HCT116 (cell line): ENCODE results near the gene FAM76B. TPM values are rescaled to one million over a fixed set of nuclear protein-coding genes. Genes with fewer than 3 reads are reported as not detected.

ENCODE experiments used
- ATAC-seq: fragments of 200-7000 bp; cut with Tn5 transposase; 2 replicates; pipeline ENCODE4 v1.9.1; 2020; ENCODE audit warnings: mild to moderate bottlenecking, moderate library complexity
- BruUV-seq: library from RNA; stranded (reverse); fragments of 400-500 nt; replicated peaks from 2 replicates; lab custom pipeline; 2021; lab: Mats Ljungman, UMichigan
- CTCF ChIA-PET: fragments of 300-600 bp; sonication (Branson Sonifier 250); formaldehyde crosslinking; loops from one replicate; lab custom pipeline; 2021; ENCODE audit warnings: antibody characterized with exemption; lab: Charles Lee
- POLR2A ChIA-PET: fragments of 300-600, 350-600 bp; sonication (Branson Sonifier 250); formaldehyde crosslinking; loops from one replicate; lab custom pipeline; 2021; ENCODE audit warnings: antibody characterized with exemption; lab: Charles Lee
- RAD21 ChIA-PET, 2 experiments: fragments of 300-600 bp; sonication (Branson Sonifier 250); formaldehyde crosslinking; loops; one replicate each; lab custom pipeline; 2023; ENCODE audit warnings: low total read pairs in 2 of 2; ENCODE audit not compliant: uncharacterized antibody in 2 of 2, unreplicated experiment in 2 of 2, low non-redundant PET in 1 of 2; lab: Charles Lee
- DNase-seq: peaks from one replicate; pipeline ENCODE4 v3.0.0-alpha.2; 2010; ENCODE audit warnings: low read depth, low spot score
- H2AFZ ChIP-seq: fragments of 200-600 bp; shearing (Covaris generic), sonication (generic); 2 replicates; pipeline ENCODE4 v1.6.1; 2017; ENCODE audit warnings: low read depth, mixed run types, mixed read lengths, antibody characterized with exemption, low read length; ENCODE audit not compliant: poor library complexity, severe bottlenecking
- H3K27ac ChIP-seq: 2 replicates; pipeline ENCODE4 v1.5.1; 2012; ENCODE audit warnings: low read depth, low read length
- H3K27me3 ChIP-seq: fragments of 200-600 bp; sonication (generic); 2 replicates; pipeline ENCODE4 v1.6.1; 2016; ENCODE audit warnings: mixed run types, low read length, mixed read lengths; ENCODE audit not compliant: insufficient read depth
- H3K36me3 ChIP-seq, 2 experiments: fragments of 200-500 bp in 1 of 2; fragments of 200-600 bp in 1 of 2; sonication (Bioruptor generic) in 1 of 2; sonication (generic) in 1 of 2; 2 replicates each; pipeline versions ENCODE4 v1.5.1 to v1.6.1; 2014 to 2016; ENCODE audit warnings: low read length in 2 of 2, inconsistent platforms in 1 of 2, mixed read lengths in 1 of 2, mixed run types in 1 of 2; ENCODE audit not compliant: insufficient read depth in 2 of 2, control insufficient read depth in 1 of 2
- H3K4me1 ChIP-seq, 2 experiments: fragments of 200-600 bp in 1 of 2; sonication (generic) in 1 of 2; 2 replicates each; pipeline versions ENCODE4 v1.5.1 to v1.6.1; 2012 to 2017; ENCODE audit warnings: low read length in 2 of 2, inconsistent platforms in 1 of 2, mild to moderate bottlenecking in 1 of 2, mixed read lengths in 1 of 2, mixed run types in 1 of 2, moderate library complexity in 1 of 2; ENCODE audit not compliant: insufficient read depth in 2 of 2, control insufficient read depth in 1 of 2
- H3K4me2 ChIP-seq: fragments of 200-600 bp; sonication (generic); 2 replicates; pipeline ENCODE4 v1.6.1; 2017; ENCODE audit warnings: mixed run types, low read length, mixed read lengths
- H3K4me3 ChIP-seq, 2 experiments: fragments of 200-600 bp in 1 of 2; sonication (generic) in 1 of 2; replicated peaks in 1 of 2; 2 replicates each; pipeline ENCODE4 v1.5.1; 2011 to 2016; ENCODE audit warnings: low read length in 2 of 2, control low read depth in 1 of 2, low read depth in 1 of 2, mild to moderate bottlenecking in 1 of 2, mixed read lengths in 1 of 2, mixed run types in 1 of 2
- H3K79me2 ChIP-seq: fragments of 200-600 bp; sonication (generic); 2 replicates; pipeline ENCODE4 v1.6.1; 2017; ENCODE audit warnings: mild to moderate bottlenecking, mixed run types, low read length, moderate library complexity, mixed read lengths; ENCODE audit not compliant: insufficient read depth
- H3K9ac ChIP-seq: fragments of 200-600 bp; sonication (generic); 2 replicates; pipeline ENCODE4 v1.6.1; 2016; ENCODE audit warnings: low read length, mixed read lengths
- H3K9me2 ChIP-seq: fragments of 200-600 bp; sonication (generic), shearing (Covaris generic); 2 replicates; pipeline ENCODE4 v1.6.1; 2017; ENCODE audit warnings: mixed run types, mild to moderate bottlenecking, moderate library complexity; ENCODE audit not compliant: insufficient read depth
- H3K9me3 ChIP-seq, 2 experiments: fragments of 200-500 bp in 1 of 2; fragments of 200-600 bp in 1 of 2; sonication (Bioruptor generic) in 1 of 2; sonication (generic) in 1 of 2; 2 replicates each; pipeline ENCODE4 v1.6.1; 2014 to 2017; ENCODE audit warnings: low read length in 2 of 2, mixed read lengths in 2 of 2, inconsistent platforms in 1 of 2, low read depth in 1 of 2, mild to moderate bottlenecking in 1 of 2, mixed run types in 1 of 2, moderate library complexity in 1 of 2; ENCODE audit not compliant: control insufficient read depth in 1 of 2, insufficient read depth in 1 of 2
- H4K20me1 ChIP-seq: fragments of 200-600 bp; sonication (generic), shearing (Covaris generic); 2 replicates; pipeline ENCODE4 v1.6.1; 2017; ENCODE audit warnings: mixed run types, mild to moderate bottlenecking, moderate library complexity; ENCODE audit not compliant: insufficient read depth
- ATF3 ChIP-seq: IDR thresholded peaks from 2 replicates; pipeline ENCODE4 v1.6.1; 2012
- CBX3 ChIP-seq: IDR thresholded peaks from 2 replicates; pipeline ENCODE4 v1.6.1; 2012; ENCODE audit warnings: low read depth
- CEBPB ChIP-seq: IDR thresholded peaks from 2 replicates; pipeline ENCODE4 v1.6.1; 2012; ENCODE audit warnings: low read depth
- EGR1 ChIP-seq: IDR thresholded peaks from 2 replicates; pipeline ENCODE4 v1.6.1; 2012; ENCODE audit warnings: low read depth
- ELF1 ChIP-seq: IDR thresholded peaks from 2 replicates; pipeline ENCODE4 v1.6.1; 2012; ENCODE audit warnings: low read depth, borderline replicate concordance
- EZH2phosphoT487 ChIP-seq: fragments of 200-600 bp; IDR thresholded peaks from 2 replicates; pipeline ENCODE4 v1.6.1; 2018; ENCODE audit warnings: antibody characterized with exemption, borderline replicate concordance
- JUND ChIP-seq: IDR thresholded peaks from 2 replicates; pipeline ENCODE4 v1.6.1; 2012
- POLR2A ChIP-seq: IDR thresholded peaks from 2 replicates; pipeline ENCODE4 v1.7.0; 2011; ENCODE audit warnings: borderline replicate concordance; ENCODE audit not compliant: insufficient read depth, insufficient read length; ENCODE audit errors: extremely low read depth
- POLR2AphosphoS5 ChIP-seq: IDR thresholded peaks from 2 replicates; pipeline ENCODE4 v1.6.1; 2011; ENCODE audit warnings: mild to moderate bottlenecking, low read depth, low read length, moderate library complexity
- RAD21 ChIP-seq: IDR thresholded peaks from 2 replicates; pipeline ENCODE4 v1.6.1; 2012; ENCODE audit warnings: low read depth, mild to moderate bottlenecking
- SP1 ChIP-seq: IDR thresholded peaks from 2 replicates; pipeline ENCODE4 v1.6.1; 2012; ENCODE audit warnings: low read depth
- YY1 ChIP-seq: IDR thresholded peaks from 2 replicates; pipeline ENCODE4 v1.6.1; 2011; ENCODE audit warnings: low read length, low read depth, moderate library complexity, mild to moderate bottlenecking; ENCODE audit not compliant: insufficient replicate concordance; ENCODE audit errors: extremely low read depth
- ZFX ChIP-seq: fragments of 450-650 bp; IDR thresholded peaks from 2 replicates; pipeline ENCODE4 v1.6.1; 2017
- ZNF274 ChIP-seq: fragments of 200-500 bp; sonication (Bioruptor generic); IDR thresholded peaks from 2 replicates; pipeline ENCODE4 v1.6.1; 2014; ENCODE audit warnings: mild to moderate bottlenecking, low read depth, low read length, inconsistent platforms
- intact Hi-C: fragments of 100-400 bp; cut with micrococcal nuclease; formaldehyde crosslinking; loops from 2 replicates; pipeline ENCODE4 v1.10.0; 2022
- total RNA-seq: library from RNA; stranded (reverse); gene quantifications from one replicate; pipeline ENCODE4 v1.2.1, GENCODE V29; 2021; ENCODE audit not compliant: unreplicated experiment
- TF ChIP-seq, protein P1 (sequence below): IDR thresholded peaks from 2 replicates; pipeline ENCODE4 v1.6.1; 2012
- TF ChIP-seq, protein P2 (sequence below): IDR thresholded peaks from 2 replicates; pipeline ENCODE4 v1.6.1; 2011; ENCODE audit warnings: mild to moderate bottlenecking, low read length, moderate library complexity; ENCODE audit not compliant: insufficient replicate concordance; ENCODE audit errors: extremely low read depth
- TF ChIP-seq, protein P3 (sequence below), 3 experiments: fragments of 200-600 bp in 1 of 3; sonication (generic) in 1 of 3; IDR thresholded peaks in 2 of 3; conservative IDR thresholded peaks in 1 of 3; 2 replicates each; pipeline ENCODE4 v1.5.1; 2012 to 2017; ENCODE audit warnings: low read depth in 2 of 3, low read length in 2 of 3, antibody characterized with exemption in 1 of 3, borderline replicate concordance in 1 of 3, control low read depth in 1 of 3, mild to moderate bottlenecking in 1 of 3, mixed read lengths in 1 of 3, mixed run types in 1 of 3, moderate library complexity in 1 of 3; ENCODE audit not compliant: insufficient read depth in 1 of 3

FAM76B gene
- total RNA-seq, 1 experiment from 2014 or later = 27.5 TPM

GRCh38 chr11:95734009-95734572, 55.5 kb downstream of the FAM76B start:
- DNase-seq (no peak), ATAC-seq (no peak)
- H2AFZ ChIP-seq = no peak overlapping the region
- TF ChIP-seq JUND (no peak), SP1 (no peak), ELF1 (no peak), POLR2AphosphoS5 (no peak), ZFX (no peak), CBX3 (no peak), ATF3 (no peak), RAD21 (no peak), ZNF274 (no peak), YY1 (no peak), POLR2A (no peak), CEBPB (no peak), EZH2phosphoT487 (no peak), EGR1 (no peak)
- TF ChIP-seq, protein P1, sequence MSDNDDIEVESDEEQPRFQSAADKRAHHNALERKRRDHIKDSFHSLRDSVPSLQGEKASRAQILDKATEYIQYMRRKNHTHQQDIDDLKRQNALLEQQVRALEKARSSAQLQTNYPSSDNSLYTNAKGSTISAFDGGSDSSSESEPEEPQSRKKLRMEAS = no peak
- TF ChIP-seq, protein P2, sequence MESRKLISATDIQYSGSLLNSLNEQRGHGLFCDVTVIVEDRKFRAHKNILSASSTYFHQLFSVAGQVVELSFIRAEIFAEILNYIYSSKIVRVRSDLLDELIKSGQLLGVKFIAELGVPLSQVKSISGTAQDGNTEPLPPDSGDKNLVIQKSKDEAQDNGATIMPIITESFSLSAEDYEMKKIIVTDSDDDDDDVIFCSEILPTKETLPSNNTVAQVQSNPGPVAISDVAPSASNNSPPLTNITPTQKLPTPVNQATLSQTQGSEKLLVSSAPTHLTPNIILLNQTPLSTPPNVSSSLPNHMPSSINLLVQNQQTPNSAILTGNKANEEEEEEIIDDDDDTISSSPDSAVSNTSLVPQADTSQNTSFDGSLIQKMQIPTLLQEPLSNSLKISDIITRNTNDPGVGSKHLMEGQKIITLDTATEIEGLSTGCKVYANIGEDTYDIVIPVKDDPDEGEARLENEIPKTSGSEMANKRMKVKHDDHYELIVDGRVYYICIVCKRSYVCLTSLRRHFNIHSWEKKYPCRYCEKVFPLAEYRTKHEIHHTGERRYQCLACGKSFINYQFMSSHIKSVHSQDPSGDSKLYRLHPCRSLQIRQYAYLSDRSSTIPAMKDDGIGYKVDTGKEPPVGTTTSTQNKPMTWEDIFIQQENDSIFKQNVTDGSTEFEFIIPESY = no peak
- TF ChIP-seq, protein P3, sequence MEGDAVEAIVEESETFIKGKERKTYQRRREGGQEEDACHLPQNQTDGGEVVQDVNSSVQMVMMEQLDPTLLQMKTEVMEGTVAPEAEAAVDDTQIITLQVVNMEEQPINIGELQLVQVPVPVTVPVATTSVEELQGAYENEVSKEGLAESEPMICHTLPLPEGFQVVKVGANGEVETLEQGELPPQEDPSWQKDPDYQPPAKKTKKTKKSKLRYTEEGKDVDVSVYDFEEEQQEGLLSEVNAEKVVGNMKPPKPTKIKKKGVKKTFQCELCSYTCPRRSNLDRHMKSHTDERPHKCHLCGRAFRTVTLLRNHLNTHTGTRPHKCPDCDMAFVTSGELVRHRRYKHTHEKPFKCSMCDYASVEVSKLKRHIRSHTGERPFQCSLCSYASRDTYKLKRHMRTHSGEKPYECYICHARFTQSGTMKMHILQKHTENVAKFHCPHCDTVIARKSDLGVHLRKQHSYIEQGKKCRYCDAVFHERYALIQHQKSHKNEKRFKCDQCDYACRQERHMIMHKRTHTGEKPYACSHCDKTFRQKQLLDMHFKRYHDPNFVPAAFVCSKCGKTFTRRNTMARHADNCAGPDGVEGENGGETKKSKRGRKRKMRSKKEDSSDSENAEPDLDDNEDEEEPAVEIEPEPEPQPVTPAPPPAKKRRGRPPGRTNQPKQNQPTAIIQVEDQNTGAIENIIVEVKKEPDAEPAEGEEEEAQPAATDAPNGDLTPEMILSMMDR (IDR thresholded peaks at IDR 0.05 in 2 of 3, conservative IDR thresholded peaks at IDR 0.05 in 1 of 3; ENCODE audit: borderline replicate concordance in 1 of 3, insufficient read depth in 1 of 3, low read depth in 2 of 3, low read length in 2 of 3) = no peak
- no peaks in the 10 kb centered on the region for H3K4me1 ChIP-seq
- H3K4me2 ChIP-seq = no peak overlapping the region
- H3K36me3 ChIP-seq = no peaks in the 10 kb centered on the region
- no TSS peak for BruUV-seq
- H3K27ac ChIP-seq = no peak overlapping the region
- CTCF ChIA-PET = no interaction called here
- H3K79me2 ChIP-seq = no peaks in the 10 kb centered on the region
- RAD21 ChIA-PET = no interaction called here
- H4K20me1 ChIP-seq = no peaks in the 10 kb centered on the region
- no peaks in the 10 kb centered on the region for H3K9me2 ChIP-seq
- H3K4me3 ChIP-seq = no peak overlapping the region
- POLR2A ChIA-PET = interaction anchor here (0.7 kb wide), 1 partner anchor 468 kb away, joined by 3 read pairs; no protein-coding TSS in a partner anchor
- intact Hi-C loops = no loop called here
- peaks cover 17% of the 10 kb centered on the region; the same call in 1 of the 2 replicates for H3K27me3 ChIP-seq
- H3K9ac ChIP-seq = no peak overlapping the region
- H3K9me3 ChIP-seq = no peaks in the 10 kb centered on the region
